Neural progenitor cell (in vitro differentiated cells): ENCODE data around the gene NAPB.

Experiments used
- CTCF ChIP-seq: fragments of 200-600 bp; sonication (generic); IDR thresholded peaks from 2 replicates; pipeline ENCODE4 v1.5.1; 2017; ENCODE audit warnings: antibody characterized with exemption, mild to moderate bottlenecking
- EZH2 ChIP-seq: fragments of 200-600 bp; sonication (generic); IDR thresholded peaks from 2 replicates; pipeline ENCODE4 v1.6.1; 2017; ENCODE audit warnings: antibody characterized with exemption, mild to moderate bottlenecking, moderate library complexity

DNA sequence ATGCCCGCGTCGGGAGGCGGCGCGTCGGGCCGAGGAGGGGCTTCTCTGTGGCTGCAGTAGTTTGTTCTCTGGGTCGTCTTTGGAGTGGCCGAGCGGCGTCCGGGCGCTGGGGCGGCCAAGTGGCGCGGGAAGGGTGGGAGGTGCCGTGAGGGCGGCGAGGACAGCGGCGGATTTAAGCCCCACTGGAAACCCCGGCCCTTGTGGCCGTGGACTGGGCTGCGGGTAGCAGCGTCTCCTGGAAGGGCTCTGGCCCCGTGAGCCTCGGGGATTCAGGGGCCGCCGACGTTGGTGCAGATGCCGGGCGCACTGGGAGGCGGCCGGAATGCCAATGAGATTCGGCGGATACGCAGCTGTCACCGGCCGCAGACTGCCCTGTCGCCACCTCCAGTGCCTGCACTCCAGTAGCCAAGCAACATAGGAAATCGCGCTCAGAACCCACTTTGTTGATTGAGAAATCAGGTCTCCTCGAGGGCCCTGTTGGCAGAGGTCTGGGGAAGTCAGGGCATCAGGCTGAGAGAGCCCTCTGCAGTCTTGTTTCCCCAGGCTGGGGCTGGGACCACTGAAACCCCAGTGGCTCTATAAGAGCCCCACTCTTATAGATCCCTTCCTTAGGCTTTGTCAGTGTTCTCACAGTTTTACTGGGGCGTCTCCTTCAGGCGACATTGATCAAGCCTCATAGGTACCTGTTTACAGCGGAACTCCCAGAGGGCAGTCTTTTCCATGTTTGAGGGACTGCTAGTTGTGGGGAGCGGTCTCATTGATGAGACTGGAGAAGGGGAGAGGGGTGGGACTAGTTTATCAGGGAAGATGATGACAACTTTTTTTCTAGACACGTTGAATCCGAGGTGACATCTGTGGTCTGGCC, 58.7 kb downstream of the NAPB start:
- TF ChIP-seq EZH2 (no peak), CTCF (no peak)
